GM18909 (cell line): Measurements from ENCODE around the gene ITGB3BP.
"Not testable (repeated sequence)": the region's sequence is repeated elsewhere in the genome, so short reads cannot be mapped to it uniquely, and the experiment has no call there.

Source experiments
- ATAC-seq: cut with Tn5 transposase; IDR thresholded peaks from one replicate; pipeline ENCODE4 v1.9.1; 2021; ENCODE audit warnings: mild to moderate bottlenecking; ENCODE audit not compliant: unreplicated experiment, poor library complexity

The ITGB3BP gene, protein sequence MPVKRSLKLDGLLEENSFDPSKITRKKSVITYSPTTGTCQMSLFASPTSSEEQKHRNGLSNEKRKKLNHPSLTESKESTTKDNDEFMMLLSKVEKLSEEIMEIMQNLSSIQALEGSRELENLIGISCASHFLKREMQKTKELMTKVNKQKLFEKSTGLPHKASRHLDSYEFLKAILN

DNA sequence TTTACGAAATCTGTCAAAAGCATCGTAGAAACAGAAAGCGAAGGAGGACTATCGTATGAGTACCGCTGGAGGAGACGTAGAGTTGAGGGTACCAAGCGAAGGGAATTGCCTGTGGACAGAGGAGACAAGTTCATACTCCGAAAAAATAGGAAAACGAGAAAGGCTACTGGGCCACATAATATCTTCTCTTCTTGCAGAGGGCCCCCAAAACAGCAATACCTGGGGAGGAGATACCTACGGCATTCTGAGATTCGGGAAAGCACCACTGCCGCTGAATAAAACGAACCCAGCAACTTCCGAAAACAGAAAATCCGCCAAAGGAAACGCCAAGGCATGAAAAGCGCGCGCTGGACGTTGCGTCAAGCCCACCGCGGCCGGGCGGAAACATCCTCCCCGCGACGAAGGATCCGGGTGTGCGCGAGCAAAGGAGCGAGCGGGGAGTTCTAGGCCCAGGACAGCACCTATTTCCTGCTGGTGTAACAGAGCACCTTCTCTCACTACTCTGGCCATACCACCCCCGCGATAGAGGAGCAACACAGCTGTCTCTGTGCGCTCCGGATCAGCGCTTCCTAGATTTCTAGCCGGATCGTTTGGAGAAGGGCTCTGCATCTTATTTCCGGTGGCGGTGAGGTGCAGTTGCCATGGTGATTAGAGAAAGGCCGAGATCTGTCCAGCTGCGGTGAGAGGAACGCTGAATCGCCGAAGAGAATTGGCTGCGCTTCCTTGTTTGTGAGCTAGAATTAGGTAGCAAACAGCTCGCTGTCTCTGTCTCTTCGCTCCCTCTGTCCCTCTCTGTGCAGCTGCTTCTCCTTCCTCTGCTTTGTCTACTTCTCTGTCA lies at the start of gene ITGB3BP, which contains the start of gene EFCAB7:
Gene ITGB3BP (minus strand): TSS at position 335 of the 838 bp plus-strand sequence. CDS start 92 bp downstream, at position 243.
Gene EFCAB7 (plus strand): TSS at position 635 of the 838 bp plus-strand sequence. CDS start 2,048 bp downstream, outside the sequence.
- ATAC-seq = peak; percentile 94

DNA sequence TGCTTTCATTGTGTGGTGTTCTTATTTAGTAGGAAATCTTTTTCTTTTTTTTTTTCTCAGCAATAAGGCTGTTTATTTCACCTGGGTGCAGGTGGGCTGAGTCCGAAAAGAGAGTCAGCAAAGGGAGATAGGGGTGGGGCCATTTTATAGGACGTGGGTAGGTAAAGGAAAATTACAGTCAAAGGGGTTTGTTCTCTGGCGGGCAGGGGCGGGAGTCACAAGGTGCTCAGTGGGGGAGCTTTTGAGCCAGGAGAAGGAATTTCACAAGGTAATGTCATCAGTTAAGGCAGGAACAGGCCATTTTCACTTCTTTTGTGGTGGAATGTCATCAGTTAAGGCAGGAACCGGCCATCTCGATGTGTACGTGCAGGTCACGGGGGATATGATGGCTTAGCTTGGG lies 49.7 kb upstream of the ITGB3BP start:
- ATAC-seq = not testable (repeated sequence)

DNA sequence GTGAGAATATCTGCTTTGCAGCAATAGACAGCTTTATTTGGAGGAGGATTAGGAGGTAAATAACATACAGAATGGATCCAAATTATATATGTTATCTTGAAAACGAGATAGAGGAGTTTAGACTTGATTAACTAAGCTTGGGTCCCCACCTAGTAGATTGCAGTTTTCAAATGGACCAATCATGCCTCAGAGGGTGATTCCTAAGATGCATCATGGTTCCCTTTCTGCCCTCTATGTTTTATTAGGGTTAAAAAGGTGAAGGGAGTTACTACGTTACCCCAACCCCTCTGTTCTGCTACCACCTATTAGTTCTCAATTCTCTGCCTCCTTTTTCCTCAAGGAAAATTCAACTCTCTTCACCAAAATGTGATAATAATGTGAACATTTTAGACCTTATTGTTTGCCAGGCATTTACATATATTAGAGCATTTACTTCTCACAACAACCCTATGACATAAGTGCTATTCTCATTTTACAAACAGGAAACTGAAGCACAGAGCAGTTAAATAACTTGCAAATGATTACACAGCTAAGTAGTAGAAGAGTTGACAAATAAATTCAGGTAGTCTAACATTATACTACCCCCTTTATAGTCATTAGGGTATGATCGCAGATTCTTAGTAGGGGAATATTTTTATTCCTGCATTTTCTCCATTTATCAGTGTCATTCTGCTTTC lies 46.8 kb upstream of the ITGB3BP start:
- no peak for ATAC-seq

DNA sequence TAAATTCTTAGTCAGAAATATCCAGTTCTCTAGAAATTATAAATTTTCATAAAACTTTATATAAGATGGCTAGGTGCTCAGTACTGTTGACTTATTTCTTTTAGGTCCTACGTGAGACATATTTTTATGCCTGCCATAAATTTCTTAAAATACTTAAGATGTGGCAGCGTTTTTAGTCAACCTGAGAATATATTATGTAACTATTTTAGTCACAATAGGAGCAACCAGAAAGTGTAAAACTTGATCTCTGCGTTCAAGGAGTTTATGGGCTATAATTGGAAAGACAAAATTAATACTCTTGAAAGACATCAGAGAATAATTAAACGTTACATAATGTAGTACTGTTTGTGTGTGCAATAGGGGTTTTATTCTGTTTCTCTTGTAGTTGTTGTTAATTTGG lies 46.0 kb upstream of the ITGB3BP start:
- ATAC-seq = no peak

DNA sequence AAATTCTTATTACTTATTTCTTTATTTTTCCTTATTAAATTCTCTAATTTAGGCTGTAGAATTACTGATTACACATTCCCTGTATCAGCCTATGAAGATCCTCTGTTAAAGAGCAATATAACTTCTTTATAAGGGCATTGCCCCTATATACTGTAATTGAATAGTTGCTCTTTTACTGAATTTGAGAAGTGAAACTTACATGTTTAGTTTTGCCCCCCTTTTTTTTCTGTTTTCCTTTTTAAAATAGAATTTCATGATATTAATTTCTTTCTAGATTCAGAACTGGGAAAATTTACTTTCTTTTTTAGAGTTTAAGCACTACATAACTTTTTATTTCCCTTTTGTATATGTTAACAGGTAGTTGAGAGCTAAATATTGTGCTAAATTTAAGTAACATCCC lies 40.7 kb upstream of the ITGB3BP start:
- no peak for ATAC-seq

DNA sequence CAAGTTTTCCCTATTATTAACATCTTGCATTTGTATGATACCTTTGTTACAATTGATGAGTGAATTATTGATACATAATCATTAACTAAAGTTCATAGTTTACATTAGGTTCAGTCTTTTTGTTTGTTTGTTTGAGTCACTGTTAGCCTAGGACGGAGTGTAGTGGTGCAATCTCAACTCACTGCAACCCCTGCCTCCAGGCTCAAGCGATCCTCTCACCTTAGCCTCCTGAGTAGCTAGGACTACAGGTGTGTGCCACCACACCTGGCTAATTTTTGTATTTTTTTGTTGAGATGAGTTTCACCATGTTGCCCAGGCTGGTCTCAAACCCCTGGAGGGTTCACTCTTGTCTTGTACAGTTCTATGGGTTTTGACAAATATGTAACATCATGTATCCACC lies 36.3 kb upstream of the ITGB3BP start:
- ATAC-seq = no peak

DNA sequence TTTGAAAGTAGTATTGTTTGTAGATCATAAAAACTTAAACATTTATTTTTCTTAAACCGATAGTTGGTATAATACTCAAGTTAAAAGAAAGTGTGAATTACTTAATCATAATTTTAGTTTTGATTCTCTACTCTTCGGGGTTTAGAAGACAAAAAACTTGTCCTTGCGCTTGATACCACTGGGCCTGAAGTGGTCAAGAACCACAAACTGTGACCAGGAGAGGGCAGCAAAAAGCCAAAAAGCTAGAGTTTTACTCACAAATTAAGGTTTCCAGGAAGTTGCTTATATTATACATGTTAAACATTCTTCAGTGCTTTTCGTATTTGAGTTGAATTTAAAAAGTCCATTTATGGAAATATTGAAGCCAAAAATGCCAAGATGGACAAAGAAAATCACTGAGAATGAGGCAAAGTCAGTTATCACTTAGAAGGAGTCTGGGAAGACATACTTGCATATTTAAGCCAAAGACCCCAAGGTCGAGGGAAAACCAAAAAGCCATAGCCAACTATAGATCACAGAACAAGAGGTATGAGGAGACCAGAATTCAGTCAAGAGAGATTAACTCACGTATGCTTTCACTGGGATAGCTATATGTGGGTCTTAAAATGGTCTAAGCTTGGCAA lies 34.5 kb upstream of the ITGB3BP start:
- no peak for ATAC-seq

DNA sequence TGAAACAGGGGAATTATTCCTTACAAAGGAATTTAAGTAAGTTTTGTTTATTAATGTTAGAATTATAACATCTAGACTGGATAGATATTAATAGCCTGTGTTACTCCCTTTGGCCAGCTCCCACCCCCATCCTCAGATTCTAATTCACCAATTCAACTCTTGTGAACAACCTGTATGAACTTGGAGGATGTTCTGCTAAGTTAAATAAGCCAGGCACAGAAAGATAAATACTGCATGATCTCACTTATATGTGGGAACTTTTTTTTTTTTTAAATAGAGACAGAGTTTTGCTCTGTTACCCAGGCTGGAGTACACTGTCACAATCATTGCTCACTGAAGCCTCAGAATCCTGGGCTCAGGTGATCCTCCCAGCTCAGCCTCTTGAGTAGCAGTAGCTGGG lies 32.5 kb upstream of the ITGB3BP start:
- ATAC-seq = no peak

DNA sequence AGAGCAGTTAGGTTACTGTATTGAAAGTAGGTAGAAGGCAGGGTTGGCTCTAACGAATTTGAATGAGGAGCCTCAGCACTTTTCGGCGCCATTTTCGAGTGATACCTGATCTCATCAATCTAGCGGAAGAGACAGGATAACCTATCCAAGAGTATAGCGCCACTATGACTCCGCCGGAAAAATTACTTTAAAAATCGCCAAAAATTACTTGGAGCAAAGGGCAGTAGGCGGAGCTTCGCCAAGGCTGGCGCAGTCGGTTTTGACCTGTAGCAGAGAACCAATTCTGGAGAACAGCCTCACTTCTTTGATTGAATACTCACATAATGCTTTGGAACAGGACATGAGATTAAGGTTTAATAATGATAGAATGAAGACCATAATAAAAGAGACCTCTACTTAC lies 25.9 kb upstream of the ITGB3BP start:
- ATAC-seq = no peak

DNA sequence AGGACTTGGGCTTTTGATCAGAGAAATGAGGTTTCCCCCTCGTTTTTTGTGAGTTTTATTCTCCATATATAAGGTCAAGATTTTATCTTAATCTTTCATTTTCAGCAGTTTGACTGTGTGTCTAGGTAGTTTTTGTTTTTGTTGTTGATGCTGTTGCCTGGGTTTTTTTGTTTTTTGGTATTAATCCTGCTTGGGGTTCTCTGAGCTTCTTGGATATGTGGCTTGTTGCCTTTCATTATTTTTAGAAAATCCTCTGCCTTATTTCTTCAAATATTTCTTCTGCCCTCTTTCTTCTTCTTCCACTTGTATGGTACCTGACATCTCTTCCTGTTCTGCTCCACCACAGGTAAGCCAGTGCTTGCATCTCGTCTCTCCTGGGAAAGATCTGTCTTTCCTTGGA lies 25.3 kb upstream of the ITGB3BP start:
- no peak for ATAC-seq

DNA sequence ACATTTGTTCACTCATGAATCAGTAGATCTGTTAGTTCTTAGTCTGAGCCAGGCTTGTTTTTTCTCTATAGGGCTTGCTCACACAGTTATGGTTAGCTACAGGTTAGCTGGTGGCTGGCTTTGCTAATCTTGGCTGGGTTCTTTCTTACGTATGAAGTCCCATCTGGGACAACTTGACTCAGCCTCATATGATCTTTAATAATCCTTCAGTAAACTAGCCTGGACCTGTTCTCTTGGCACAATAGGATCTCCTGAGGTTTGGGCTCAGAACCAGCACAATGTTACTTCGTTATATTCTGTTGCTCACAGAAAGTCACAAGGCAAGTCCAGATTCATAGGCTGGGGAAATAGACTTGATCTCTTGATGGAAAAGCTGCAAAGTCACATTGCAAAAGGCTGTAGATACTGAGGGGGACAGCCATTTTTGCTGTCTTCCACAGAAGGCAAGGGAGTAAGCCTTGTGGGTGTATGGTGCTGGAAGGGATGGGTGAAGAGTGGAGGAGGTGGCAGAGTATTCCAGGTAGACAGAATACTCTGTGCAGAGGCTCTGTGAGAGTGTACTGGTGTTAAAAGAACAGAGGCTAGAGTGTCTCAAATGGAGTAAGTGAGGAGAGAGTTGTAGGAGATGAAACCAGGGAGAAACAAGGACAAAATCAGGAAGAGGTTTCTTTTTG lies 24.7 kb upstream of the ITGB3BP start:
- no peak for ATAC-seq

DNA sequence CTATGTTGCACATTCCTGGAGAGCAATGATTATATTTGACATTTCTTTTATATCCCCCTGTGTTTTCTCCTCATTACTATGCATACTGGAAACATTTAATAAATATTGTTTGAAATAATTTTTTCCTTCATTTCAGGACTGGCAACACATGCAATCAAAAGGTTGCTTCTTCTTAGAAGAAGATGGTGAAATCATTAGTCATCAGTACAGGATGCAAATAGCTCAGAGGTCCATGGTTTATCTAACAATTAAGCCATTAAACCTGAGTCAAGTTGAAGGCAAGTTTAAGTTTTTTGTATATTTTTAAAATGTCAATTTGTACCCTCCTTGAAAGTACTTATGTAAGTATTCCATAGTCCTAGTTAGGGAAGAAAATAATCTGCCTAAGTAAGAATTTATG lies 22.8 kb upstream of the ITGB3BP start:
- no peak for ATAC-seq

DNA sequence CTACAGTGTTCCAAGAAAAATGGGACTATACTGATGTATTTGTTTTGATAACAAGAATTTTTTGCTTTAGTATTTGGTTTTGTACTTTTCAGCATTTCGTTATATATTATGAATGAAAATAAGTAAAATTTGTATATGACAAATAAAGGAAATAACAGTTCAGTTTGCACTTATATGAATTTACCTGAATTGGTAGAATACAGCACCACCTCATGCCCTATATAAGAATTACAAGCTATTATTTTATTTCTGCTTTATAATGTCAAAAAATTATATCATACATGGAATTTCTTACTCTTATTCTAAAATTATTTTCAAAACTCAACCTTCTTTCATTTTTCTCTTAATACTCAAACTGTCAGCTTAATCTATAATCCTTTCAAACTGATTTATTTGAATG lies 14.9 kb upstream of the ITGB3BP start:
- no peak for ATAC-seq

DNA sequence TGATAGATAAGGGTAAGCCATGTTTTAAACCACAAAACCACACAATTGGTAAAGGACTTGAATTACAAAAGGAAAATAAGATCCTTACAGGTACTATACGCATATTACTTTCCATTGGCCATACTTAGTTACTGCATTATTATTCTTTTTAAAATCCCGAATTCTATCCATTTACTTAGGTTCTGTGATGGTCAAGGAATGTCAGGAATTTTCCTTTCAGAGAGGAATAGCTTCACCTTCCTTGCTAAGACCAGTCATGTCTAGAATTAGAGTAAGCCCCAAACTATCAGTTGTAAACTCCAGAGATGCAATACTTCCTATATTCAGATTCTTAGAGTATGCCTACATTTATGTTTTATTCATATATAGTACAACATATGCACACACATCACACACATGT lies 14.0 kb upstream of the ITGB3BP start:
- ATAC-seq = no peak

DNA sequence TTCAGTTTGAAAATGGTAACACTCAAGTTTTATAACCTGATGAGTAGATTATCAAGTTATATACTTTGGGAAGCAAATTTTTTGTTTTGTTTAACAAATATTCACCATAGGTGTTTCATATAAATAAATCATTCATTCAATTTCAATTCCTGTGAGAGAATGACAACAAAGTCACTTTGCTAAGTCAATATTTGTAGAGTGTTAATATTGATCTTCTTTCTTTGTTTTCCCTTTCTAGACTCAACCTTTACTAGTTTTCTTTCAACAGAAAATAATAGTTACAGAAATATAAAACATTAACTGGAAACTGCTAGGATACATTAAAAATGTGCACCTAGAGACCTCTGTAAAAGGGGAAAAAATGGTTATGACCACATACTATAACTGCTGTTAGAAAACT lies 11.4 kb upstream of the ITGB3BP start:
- no peak for ATAC-seq

DNA sequence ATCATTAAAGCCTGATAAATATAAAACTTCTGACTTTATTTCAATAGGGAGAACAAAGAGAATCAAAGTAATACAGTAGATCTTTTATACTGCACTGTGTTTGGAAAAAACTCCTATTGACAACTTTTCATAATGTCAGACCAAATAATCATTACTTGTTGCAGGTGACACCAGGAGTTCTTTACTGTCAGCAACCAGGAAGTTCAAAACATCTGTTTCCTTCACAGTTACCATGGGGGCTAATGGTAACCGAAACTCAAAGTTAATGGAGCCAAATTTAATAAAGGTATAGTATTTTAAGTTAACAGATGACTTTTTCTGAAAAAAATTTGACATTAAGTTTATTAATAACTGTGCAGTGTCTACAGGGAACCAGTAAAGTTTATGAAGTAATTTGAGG lies 10.9 kb upstream of the ITGB3BP start:
- ATAC-seq = no peak

DNA sequence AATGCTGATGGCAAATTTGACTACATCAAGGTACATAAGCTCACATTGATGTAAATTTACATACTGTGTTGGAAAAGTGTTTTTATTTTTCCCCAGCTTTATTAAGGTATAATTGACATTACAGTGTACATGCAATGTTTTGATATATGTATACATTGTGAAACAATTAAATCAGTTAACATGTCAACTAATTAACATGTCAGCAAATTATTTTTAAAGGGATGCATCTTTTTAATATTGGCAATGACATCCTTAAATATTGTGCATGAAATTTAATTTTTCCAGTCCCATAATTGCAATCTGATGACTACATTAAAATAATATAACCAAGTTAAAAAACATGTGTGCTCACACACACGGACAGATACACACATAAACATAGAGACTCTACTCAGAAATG lies 9.7 kb upstream of the ITGB3BP start:
- no peak for ATAC-seq

DNA sequence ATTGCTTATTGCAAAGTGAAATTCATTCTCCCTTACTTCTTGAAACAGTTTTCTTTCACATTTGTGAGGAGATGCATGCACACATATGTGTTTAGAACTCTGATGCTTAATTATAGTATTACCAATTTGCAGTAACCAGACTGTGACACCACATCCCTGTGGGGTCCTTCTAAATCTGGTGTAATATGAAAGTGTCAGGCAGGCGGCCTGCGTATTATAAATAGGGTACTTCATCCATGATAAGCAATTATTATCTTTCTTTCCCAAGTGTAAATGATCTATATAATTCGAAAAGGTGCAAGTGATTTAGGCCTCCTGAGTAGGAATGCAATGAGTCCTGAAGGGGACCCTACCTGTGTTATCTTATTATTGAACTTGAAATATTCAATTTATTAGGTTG lies 1.2 kb upstream of the ITGB3BP start:
- ATAC-seq = no peak

DNA sequence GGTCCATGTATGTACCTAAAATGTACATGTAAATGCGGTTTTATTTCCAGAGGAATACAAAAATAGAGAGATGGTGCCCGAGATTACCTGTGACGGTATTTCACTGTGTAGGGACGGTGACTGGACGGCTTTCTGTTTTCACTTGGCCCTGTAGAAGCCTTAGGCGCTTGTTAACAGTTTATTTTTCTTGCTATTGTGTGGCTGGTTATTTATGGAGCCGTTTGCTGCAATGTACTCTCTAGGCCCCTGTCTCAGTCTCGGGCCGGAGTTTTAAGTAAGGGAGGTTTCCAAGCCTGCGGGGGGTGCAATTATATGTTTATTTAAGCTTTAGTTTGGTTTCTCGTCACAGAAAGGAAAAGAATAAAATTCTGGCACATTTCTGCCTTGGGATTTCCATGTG lies 713 bp upstream of the ITGB3BP start:
- ATAC-seq = peak; percentile 19

DNA sequence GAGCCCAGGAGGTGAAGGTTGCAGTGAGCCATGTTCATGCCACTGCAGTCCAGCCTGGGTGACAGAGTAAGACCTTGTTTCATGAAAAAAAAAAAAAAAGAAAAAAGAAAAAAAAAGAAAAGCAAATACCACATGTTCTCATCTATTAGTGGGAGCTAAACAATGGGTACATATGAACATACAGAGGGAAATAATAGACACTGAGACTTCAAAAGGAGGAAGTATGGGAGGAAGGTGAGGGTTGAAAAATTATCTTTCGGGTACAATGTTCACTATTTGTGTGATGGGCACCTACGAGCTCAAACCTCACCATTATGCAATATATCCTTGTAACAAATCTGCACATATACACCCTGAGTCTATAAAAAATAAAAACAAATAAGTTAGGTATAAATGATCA lies 6.4 kb downstream of the ITGB3BP start:
- ATAC-seq = no peak
